HepG2 (cell line): Measurements from ENCODE around the gene MAP1LC3B. TPM values are rescaled to one million over a fixed set of nuclear protein-coding genes. Genes with fewer than 3 reads are reported as not detected.
"Not testable (repeated sequence)": the region's sequence is repeated elsewhere in the genome, so short reads cannot be mapped to it uniquely, and the experiment has no call there.

Source experiments
- ARID4A ChIP-seq: sonication (generic); formaldehyde crosslinking; IDR thresholded peaks from 2 replicates; pipeline ENCODE4 v1.5.0; 2020; ENCODE audit warnings: mild to moderate bottlenecking, missing genetic modification reagents, borderline replicate concordance
- BHLHE40 ChIP-seq: IDR thresholded peaks from 2 replicates; pipeline ENCODE4 v1.6.1; 2011; ENCODE audit warnings: low read length, improper control_type of control experiment
- CREB1 ChIP-seq, 2 experiments: fragments of 450-650 bp in 1 of 2; IDR thresholded peaks; 2 replicates each; pipeline ENCODE4 v1.6.1; 2016 to 2017; ENCODE audit warnings: control low read depth in 1 of 2, mild to moderate bottlenecking in 1 of 2, missing compliant biosample characterization in 1 of 2, missing genetic modification characterization in 1 of 2
- FOXK1 ChIP-seq: sonication (generic); formaldehyde crosslinking; IDR thresholded peaks from 2 replicates; pipeline ENCODE4 v1.4.0; 2020; ENCODE audit warnings: low read depth, missing genetic modification reagents, borderline replicate concordance
- HDAC2 ChIP-seq: sonication (generic); formaldehyde crosslinking; IDR thresholded peaks from 2 replicates; pipeline ENCODE4 v1.4.0; 2020; ENCODE audit warnings: missing genetic modification reagents
- HMG20A ChIP-seq: IDR thresholded peaks from 2 replicates; pipeline ENCODE4 v1.6.1; 2016; ENCODE audit warnings: borderline replicate concordance
- HNF4G ChIP-seq, 2 experiments: sonication (generic) in 1 of 2; formaldehyde crosslinking in 1 of 2; IDR thresholded peaks; 2 replicates each; pipeline versions ENCODE4 v1.4.0 to v1.6.1; 2011 to 2020; ENCODE audit warnings: borderline replicate concordance in 2 of 2, low read depth in 2 of 2, mild to moderate bottlenecking in 2 of 2, low read length in 1 of 2, missing genetic modification reagents in 1 of 2, moderate library complexity in 1 of 2
- KLF16 ChIP-seq, 2 experiments: sonication (generic) in 1 of 2; formaldehyde crosslinking in 1 of 2; IDR thresholded peaks; 2 replicates each; pipeline versions ENCODE4 v1.6.1 to v1.8.0; 2016 to 2023; ENCODE audit warnings: missing genetic modification reagents in 2 of 2, missing compliant biosample characterization in 1 of 2
- MED13 ChIP-seq: sonication (generic); formaldehyde crosslinking; IDR thresholded peaks from 2 replicates; pipeline ENCODE4 v1.5.0; 2020; ENCODE audit warnings: missing genetic modification reagents
- NCOA2 ChIP-seq: sonication (generic); formaldehyde crosslinking; IDR thresholded peaks from 2 replicates; pipeline ENCODE4 v1.8.0; 2022; ENCODE audit warnings: inconsistent platforms
- RARA ChIP-seq: IDR thresholded peaks from 2 replicates; pipeline ENCODE4 v1.6.1; 2016; ENCODE audit warnings: missing genetic modification reagents, missing compliant biosample characterization
- RCOR2 ChIP-seq: IDR thresholded peaks from 2 replicates; pipeline ENCODE4 v1.6.1; 2016; ENCODE audit warnings: missing biosample characterization, missing genetic modification reagents
- SOX6 ChIP-seq, 2 experiments: fragments of 450-650 bp in 1 of 2; sonication (generic) in 1 of 2; formaldehyde crosslinking in 1 of 2; IDR thresholded peaks; 2 replicates each; pipeline versions ENCODE4 v1.4.0 to v1.6.1; 2017 to 2020; ENCODE audit warnings: antibody characterized with exemption in 1 of 2, mild to moderate bottlenecking in 1 of 2, missing genetic modification reagents in 1 of 2
- TCF7 ChIP-seq: sonication (generic); IDR thresholded peaks from 2 replicates; pipeline ENCODE4 v1.6.1; 2016; ENCODE audit warnings: antibody characterized with exemption, low read depth
- ZBTB43 ChIP-seq: sonication (generic); formaldehyde crosslinking; conservative IDR thresholded peaks from 2 replicates; pipeline ENCODE4 v1.4.0; 2020; ENCODE audit warnings: missing genetic modification reagents
- ZBTB49 ChIP-seq: sonication (generic); formaldehyde crosslinking; IDR thresholded peaks from 2 replicates; pipeline ENCODE4 v1.4.0; 2020; ENCODE audit warnings: missing genetic modification reagents, borderline replicate concordance
- ZNF614 ChIP-seq: IDR thresholded peaks from 2 replicates; pipeline ENCODE4 v1.6.1; 2018; ENCODE audit warnings: missing biosample characterization, missing genetic modification reagents, inconsistent platforms, borderline replicate concordance
- ZNF644 ChIP-seq: IDR thresholded peaks from 2 replicates; pipeline ENCODE4 v1.6.1; 2016; ENCODE audit warnings: low read depth
- polyA plus RNA-seq, 8 experiments: library from polyadenylated mRNA; depleted of rRNA in 3 of 8; stranded (reverse) in 7 of 8; unstranded in 1 of 8; fragments of >200 nt; fragmentation: Illumina TruSeq in 4 of 8; extraction: Trizol in 4 of 8; gene quantifications; 2 replicates each; pipeline versions ENCODE4 v1.2.1 to v1.2.3, GENCODE V29; 2011 to 2016; ENCODE audit warnings: low read depth in 4 of 8, missing spikeins in 1 of 8, mixed read lengths in 1 of 8; ENCODE audit not compliant: insufficient read depth in 1 of 8
- total RNA-seq, 5 experiments: library from RNA; depleted of rRNA; stranded (reverse); fragments of >200 nt; fragmentation: Illumina TruSeq; extraction: Trizol; gene quantifications; 2 replicates each; pipeline ENCODE4 v1.2.3, GENCODE V29; 2016; ENCODE audit warnings: low read depth in 1 of 5

The MAP1LC3B gene
- total and polyA plus RNA-seq, 2 of the 13 experiments (the other 11 are each of a cell fraction or from before 2014, with no cell fraction given): 15.7 to 37.4 TPM

- TF ChIP-seq HDAC2 (peak; percentile 90), SOX6 (CRISPR knock-in tag; IDR thresholded peaks at IDR 0.05) (peak; percentile 96), ZBTB49 (CRISPR knock-in tag) (0 out of 2 replicates have a peak, but pooled peaks have one; percentile 49), ZBTB43 (CRISPR knock-in tag) (0 out of 2 replicates have a peak, but pooled peaks have one; percentile 39), KLF16 (CRISPR knock-in tag; IDR thresholded peaks at IDR 0.05) (0 out of 4 replicates have a peak, but pooled peaks of 1 of the 2 experiments have one; percentile 18), HMG20A (CRISPR knock-in tag) (peak; percentile 44; the same call in 1 of the 2 replicates), ZNF614 (CRISPR knock-in tag) (peak; percentile 53; the same call in 1 of the 2 replicates), BHLHE40 (peak; percentile 76; the same call in 1 of the 2 replicates), RCOR2 (CRISPR knock-in tag) (peak; percentile 65; the same call in 1 of the 2 replicates), ARID4A (peak; percentile 72; the same call in 1 of the 2 replicates), NCOA2 (CRISPR knock-in tag) (peak; percentile 78), HNF4G (IDR thresholded peaks at IDR 0.05; ENCODE audit: borderline replicate concordance, low read depth, low read length) (peak; percentile 77), HNF4G (CRISPR knock-in tag; IDR thresholded peaks at IDR 0.05; ENCODE audit: borderline replicate concordance, low read depth) (0 out of 2 replicates have a peak, but pooled peaks have one; percentile 70), MED13 (0 out of 2 replicates have a peak, but pooled peaks have one; percentile 40), FOXK1 (CRISPR knock-in tag) (peak; percentile 79; the same call in 1 of the 2 replicates), ZNF644 (CRISPR knock-in tag) (peak; percentile 53; the same call in 1 of the 2 replicates), CREB1 (CRISPR knock-in tag; IDR thresholded peaks at IDR 0.05) (0 out of 2 replicates have a peak, but pooled peaks have one; percentile 12), TCF7 (0 out of 2 replicates have a peak, but pooled peaks have one; percentile 49), RARA (CRISPR knock-in tag) (peak; percentile 94)
- not testable (repeated sequence) for TF ChIP-seq SOX6, CREB1 (IDR thresholded peaks at IDR 0.05)
Measured at GRCh38 chr16:87379312-87379752, 12.8 kb upstream of the MAP1LC3B start (continued).
